OCI-LY3 (cell line): ENCODE data around the gene SCAMP1.

Source experiments
- EZH2phosphoT487 ChIP-seq: fragments of 200-600 bp; shearing (Covaris generic); IDR thresholded peaks from 2 replicates; pipeline ENCODE4 v1.6.1; 2018; ENCODE audit warnings: antibody characterized with exemption, mixed run types, low read depth
- TF ChIP-seq, protein P1 (sequence below): fragments of 200-600, 300-600 bp; sonication (generic); IDR thresholded peaks from 2 replicates; pipeline ENCODE4 v1.5.1; 2014; ENCODE audit warnings: antibody characterized with exemption, low read length, low read depth

GRCh38 chr5:78419396-78419795 is 59.0 kb downstream of the SCAMP1 start:
- TF ChIP-seq, protein P1, sequence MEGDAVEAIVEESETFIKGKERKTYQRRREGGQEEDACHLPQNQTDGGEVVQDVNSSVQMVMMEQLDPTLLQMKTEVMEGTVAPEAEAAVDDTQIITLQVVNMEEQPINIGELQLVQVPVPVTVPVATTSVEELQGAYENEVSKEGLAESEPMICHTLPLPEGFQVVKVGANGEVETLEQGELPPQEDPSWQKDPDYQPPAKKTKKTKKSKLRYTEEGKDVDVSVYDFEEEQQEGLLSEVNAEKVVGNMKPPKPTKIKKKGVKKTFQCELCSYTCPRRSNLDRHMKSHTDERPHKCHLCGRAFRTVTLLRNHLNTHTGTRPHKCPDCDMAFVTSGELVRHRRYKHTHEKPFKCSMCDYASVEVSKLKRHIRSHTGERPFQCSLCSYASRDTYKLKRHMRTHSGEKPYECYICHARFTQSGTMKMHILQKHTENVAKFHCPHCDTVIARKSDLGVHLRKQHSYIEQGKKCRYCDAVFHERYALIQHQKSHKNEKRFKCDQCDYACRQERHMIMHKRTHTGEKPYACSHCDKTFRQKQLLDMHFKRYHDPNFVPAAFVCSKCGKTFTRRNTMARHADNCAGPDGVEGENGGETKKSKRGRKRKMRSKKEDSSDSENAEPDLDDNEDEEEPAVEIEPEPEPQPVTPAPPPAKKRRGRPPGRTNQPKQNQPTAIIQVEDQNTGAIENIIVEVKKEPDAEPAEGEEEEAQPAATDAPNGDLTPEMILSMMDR, result no peak
- no peak for TF ChIP-seq EZH2phosphoT487
